ENCODE data around the gene NT5DC2.

DNA sequence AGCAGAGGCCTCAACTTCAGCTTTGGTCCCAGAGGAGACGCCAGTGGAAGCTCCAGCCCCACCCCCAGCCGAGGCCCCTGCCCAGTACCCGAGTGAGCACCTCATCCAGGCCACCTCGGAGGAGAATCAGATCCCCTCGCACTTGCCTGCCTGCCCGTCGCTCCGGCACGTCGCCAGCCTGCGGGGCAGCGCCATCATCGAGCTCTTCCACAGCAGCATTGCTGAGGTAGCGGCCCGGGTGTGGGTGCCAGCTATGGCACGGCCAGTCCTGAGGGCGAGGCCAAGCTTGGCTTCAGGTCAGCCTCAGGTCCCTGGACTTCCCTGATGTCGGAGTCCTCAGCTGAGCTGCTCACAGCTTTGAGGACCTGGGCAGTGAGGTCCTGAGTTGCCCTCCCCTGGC, 44.2 kb downstream of the NT5DC2 start:
- TF ChIP-seq CTCF (IDR thresholded peaks at IDR 0.05; ENCODE audit: low read depth, low read length): no peak
- no peak for TF ChIP-seq POLR2A (IDR thresholded peaks at IDR 0.05; ENCODE audit: extremely low read depth, insufficient read length)
- TF ChIP-seq, protein P1, sequence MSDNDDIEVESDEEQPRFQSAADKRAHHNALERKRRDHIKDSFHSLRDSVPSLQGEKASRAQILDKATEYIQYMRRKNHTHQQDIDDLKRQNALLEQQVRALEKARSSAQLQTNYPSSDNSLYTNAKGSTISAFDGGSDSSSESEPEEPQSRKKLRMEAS (IDR thresholded peaks at IDR 0.05; ENCODE audit: low read depth, low read length): no peak
